ENCODE measurements around the gene FIBP.
A peak's percentile ranks its signal among the peaks of the same experiment; 100 is the strongest.

The FIBP gene

DNA sequence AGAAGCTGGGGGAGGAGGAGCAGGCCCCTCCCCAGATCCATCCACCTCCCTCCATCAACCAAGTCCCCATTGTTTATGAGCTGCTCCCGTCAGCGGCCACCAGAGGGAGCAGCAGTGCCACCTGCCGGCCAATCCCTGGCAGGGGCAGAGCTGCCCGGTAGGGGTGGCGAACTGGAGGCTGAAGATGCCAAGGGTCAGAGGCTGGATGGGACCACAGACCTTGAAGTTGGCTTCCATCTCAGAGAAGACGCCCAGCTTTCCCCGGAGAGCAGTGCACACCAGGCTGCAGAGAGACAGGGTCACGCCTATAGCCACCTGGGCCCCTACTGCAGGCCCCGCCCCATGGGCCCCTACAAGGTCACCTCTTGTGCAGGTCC is 3.6 kb downstream of the FIBP start:
- no peak overlapping the region for H3K27ac Mint-ChIP-seq
- H3K27me3 Mint-ChIP-seq (ENCODE audit: low read depth, poor library complexity), result peaks cover 10% of the 10 kb centered on the region
- H3K9me3 Mint-ChIP-seq, result no peaks in the 10 kb centered on the region
- H3K4me1 Mint-ChIP-seq, result peaks cover 44% of the 10 kb centered on the region
- no peak overlapping the region for H3K4me3 Mint-ChIP-seq
- peak; percentile 85 for DNase-seq
- TF ChIP-seq, protein P1, sequence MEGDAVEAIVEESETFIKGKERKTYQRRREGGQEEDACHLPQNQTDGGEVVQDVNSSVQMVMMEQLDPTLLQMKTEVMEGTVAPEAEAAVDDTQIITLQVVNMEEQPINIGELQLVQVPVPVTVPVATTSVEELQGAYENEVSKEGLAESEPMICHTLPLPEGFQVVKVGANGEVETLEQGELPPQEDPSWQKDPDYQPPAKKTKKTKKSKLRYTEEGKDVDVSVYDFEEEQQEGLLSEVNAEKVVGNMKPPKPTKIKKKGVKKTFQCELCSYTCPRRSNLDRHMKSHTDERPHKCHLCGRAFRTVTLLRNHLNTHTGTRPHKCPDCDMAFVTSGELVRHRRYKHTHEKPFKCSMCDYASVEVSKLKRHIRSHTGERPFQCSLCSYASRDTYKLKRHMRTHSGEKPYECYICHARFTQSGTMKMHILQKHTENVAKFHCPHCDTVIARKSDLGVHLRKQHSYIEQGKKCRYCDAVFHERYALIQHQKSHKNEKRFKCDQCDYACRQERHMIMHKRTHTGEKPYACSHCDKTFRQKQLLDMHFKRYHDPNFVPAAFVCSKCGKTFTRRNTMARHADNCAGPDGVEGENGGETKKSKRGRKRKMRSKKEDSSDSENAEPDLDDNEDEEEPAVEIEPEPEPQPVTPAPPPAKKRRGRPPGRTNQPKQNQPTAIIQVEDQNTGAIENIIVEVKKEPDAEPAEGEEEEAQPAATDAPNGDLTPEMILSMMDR (IDR thresholded peaks at IDR 0.05), result peak; percentile 96
- H3K36me3 Mint-ChIP-seq (ENCODE audit: low read depth), result peaks cover 33% of the 10 kb centered on the region

DNA sequence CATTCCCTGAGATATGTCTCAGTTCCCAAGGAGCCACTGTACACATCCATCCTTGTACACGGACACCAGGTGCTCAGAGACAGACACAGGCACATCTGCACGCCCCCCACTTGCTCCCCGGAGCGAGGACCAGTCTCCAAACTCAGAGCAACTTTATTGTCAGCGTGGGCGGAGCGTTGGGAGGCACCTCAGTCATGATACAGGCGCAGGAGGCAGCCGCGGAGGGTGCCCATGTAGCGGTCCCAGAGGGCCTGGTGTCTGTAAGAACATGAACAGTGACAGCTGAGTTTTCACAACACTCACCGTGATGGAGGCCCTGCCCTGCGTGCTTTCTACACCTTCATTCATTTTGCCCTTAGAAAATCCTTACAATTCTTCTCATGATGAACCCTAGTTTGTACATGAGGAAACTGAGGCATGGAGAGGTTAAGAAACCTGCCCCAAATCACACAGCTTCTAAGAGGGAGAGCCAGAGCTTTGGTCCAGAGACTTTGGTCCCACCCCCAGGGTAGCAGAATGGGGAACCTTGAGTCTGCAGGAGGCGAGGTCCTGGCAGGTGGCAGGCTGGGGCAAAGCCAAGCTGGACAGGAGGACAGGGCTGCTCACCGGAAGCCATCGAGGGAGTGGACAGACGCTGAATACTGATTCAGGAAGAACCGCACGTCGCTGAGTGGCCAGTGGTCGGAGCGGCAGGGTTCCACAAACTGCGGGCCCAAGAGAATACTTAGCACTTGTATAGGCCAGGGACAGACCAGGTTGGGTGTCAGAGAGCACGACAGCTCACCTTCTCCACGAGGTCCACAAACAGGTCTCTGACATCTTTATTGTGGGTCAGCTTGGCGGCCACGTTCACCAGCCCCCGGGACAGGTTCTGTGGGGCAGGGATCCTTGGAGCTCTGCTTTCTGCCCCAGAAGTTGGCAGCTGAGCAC is 4.2 kb downstream of the FIBP start:
- no peak overlapping the region for H3K27ac Mint-ChIP-seq
- H3K4me1 Mint-ChIP-seq, result peaks cover 37% of the 10 kb centered on the region
- H3K4me3 Mint-ChIP-seq, result no peak overlapping the region
- TF ChIP-seq, protein P1 (IDR thresholded peaks at IDR 0.05), result no peak
- DNase-seq, result no peak
- H3K27me3 Mint-ChIP-seq (ENCODE audit: low read depth, poor library complexity), result peaks cover 4% of the 10 kb centered on the region
- peaks cover 33% of the 10 kb centered on the region for H3K36me3 Mint-ChIP-seq (ENCODE audit: low read depth)
- H3K9me3 Mint-ChIP-seq, result no peaks in the 10 kb centered on the region

DNA sequence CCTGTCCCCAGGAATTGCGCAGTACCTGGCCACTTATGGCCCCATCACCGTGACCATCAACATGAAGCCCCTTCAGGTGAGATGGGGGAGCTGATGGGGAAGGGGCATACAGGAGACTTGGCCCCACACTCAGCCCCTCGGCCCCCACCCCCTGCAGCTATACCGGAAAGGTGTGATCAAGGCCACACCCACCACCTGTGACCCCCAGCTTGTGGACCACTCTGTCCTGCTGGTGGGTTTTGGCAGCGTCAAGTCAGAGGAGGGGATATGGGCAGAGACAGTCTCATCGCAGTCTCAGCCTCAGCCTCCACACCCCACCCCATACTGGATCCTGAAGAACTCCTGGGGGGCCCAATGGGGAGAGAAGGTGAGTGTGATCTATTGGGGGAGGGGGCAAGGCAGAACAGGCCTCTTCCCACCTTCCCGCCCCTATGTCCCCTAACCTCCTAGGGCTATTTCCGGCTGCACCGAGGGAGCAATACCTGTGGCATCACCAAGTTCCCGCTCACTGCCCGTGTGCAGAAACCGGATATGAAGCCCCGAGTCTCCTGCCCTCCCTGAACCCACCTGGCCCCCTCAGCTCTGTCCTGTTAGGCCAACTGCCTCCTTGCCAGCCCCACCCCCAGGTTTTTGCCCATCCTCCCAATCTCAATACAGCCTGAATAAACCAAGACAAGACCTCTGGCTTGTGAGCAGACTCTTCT is 5.1 kb downstream of the FIBP start:
- Mint-ChIP-seq H3K36me3 (ENCODE audit: low read depth) (peaks cover 33% of the 10 kb centered on the region), H3K9me3 (no peaks in the 10 kb centered on the region), H3K27me3 (ENCODE audit: low read depth, poor library complexity) (no peaks in the 10 kb centered on the region), H3K27ac (no peak overlapping the region), H3K4me3 (no peak overlapping the region), H3K4me1 (peaks cover 35% of the 10 kb centered on the region)
- DNase-seq, result no peak
- TF ChIP-seq, protein P1 (IDR thresholded peaks at IDR 0.05), result no peak

DNA sequence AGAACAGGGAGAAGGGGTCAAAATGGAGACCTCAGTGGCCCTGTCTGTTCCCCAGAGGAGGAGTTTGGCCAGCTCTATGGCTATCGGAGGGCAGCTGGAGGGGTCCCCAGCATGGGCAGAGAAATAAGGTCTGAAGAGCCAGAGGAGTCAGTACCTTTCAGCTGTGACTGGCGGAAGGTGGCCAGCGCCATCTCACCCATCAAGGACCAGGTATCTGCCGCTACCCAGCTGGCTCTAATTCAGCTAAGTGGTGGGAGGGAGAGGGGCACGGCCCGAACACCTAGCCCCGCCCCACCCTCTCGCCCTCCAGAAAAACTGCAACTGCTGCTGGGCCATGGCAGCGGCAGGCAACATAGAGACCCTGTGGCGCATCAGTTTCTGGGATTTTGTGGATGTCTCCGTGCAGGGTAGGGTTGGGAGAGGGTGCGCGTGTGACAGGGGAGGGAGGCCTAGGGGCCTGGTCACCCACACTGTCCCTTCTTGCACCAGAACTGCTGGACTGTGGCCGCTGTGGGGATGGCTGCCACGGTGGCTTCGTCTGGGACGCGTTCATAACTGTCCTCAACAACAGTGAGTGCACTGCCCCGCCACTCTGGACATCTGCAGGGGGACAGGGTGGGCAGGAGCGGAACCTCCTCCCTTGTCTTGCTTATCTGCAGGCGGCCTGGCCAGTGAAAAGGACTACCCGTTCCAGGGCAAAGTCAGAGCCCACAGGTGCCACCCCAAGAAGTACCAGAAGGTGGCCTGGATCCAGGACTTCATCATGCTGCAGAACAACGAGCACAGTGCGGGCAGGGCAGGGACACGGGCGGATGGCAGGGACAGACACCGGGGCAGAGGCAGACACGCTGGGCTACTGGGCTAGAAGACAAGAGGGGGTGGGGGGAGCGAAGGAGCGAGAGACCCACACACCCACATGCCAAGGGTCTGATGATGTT is 5.9 kb downstream of the FIBP start:
- DNase-seq, result no peak
- Mint-ChIP-seq H3K4me3 (no peak overlapping the region), H3K27me3 (ENCODE audit: low read depth, poor library complexity) (no peaks in the 10 kb centered on the region), H3K27ac (no peak overlapping the region), H3K9me3 (no peaks in the 10 kb centered on the region), H3K4me1 (peaks cover 30% of the 10 kb centered on the region), H3K36me3 (ENCODE audit: low read depth) (peaks cover 33% of the 10 kb centered on the region)
- TF ChIP-seq, protein P1 (IDR thresholded peaks at IDR 0.05), result no peak

DNA sequence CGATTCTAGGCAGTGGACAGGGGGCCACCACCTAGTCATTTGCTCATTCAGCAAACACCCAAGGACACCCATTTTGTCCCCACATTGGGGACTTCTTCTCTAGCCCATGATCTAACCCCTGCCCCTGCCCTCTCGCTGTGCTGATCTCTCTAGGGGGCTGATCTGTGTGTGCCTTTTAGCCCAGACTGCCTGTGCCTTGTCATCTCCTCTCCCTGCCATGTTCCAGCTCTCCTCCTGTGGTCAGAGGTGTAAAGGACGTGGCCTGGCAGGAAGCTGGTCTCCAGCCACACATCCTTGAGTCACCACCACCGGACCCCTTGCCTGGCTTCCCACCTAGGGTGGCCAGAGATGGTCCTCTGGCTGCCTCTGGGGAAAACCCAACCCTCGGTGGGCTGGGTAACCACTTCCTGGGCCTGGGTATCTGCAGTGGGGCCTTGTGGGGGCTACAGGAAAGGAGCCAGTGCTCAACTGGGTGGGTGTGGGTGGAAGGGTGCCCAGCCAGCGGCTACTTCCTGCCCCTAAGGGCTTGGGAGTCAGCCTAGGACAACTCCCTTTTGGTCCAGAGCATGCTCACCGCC is 7.3 kb downstream of the FIBP start:
- Mint-ChIP-seq H3K27me3 (ENCODE audit: low read depth, poor library complexity) (no peaks in the 10 kb centered on the region), H3K9me3 (no peaks in the 10 kb centered on the region), H3K36me3 (ENCODE audit: low read depth) (peaks cover 23% of the 10 kb centered on the region), H3K4me1 (peaks cover 15% of the 10 kb centered on the region), H3K4me3 (no peak overlapping the region), H3K27ac (no peak overlapping the region)
- TF ChIP-seq, protein P1 (IDR thresholded peaks at IDR 0.05), result no peak
- DNase-seq, result no peak

Data from nephron progenitor cell (in vitro differentiated cells).